ENCODE results near the gene MYL6. TPM values are rescaled to one million over a fixed set of nuclear protein-coding genes. Genes with fewer than 3 reads are reported as not detected.
A peak's percentile ranks its signal among the peaks of the same experiment; 100 is the strongest.
"Not testable (repeated sequence)": the region's sequence is repeated elsewhere in the genome, so short reads cannot be mapped to it uniquely, and the experiment has no call there.

Gene MYL6
- total RNA-seq, 5 donors from 2014 or later (not counting 1 experiment from before 2014, with no cell fraction given), result 506 to 663 (median 569) TPM

DNA sequence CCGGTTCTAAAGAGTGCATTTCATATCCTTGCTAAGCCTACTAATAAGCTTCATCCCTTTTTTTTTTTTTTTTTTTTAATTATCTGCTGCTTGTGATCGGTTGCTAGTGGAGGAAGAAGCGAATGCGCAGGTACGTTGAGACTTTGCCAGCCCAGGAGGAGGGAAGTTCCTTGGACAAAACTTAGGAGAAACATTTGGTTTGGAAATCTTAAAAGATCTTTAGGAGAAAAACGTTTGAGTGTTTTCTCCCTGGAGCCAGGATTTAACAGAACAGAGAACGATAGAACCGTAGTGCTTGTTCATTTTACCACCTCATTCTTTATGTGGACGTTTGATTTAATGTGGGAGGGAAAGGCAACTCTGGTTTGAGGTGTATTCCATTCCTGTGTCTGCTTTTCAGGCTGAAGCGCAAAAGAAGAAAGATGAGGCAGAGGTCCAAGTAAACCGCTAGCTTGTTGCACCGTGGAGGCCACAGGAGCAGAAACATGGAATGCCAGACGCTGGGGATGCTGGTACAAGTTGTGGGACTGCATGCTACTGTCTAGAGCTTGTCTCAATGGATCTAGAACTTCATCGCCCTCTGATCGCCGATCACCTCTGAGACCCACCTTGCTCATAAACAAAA lies 41.0 kb upstream of the MYL6 start:
- CTCF ChIA-PET, result interaction anchor here (0.6 to 4.4 kb wide), 12 partner anchors 10 to 332 kb away, joined by 3 to 65 read pairs (median 6); partner anchors contain the start of genes CNPY2 (in 1 of the 2), ESYT1 (in 1 of the 2), MYL6B (in 1 of the 2) and PA2G4 (in 1 of the 2)
- Histone ChIP-seq H3K36me3 (ENCODE audit: control insufficient read depth in 2 of 2, extremely low read depth in 1 of 2, insufficient read depth in 1 of 2, low read length in 1 of 2) (peaks cover 7 to 39% of the 10 kb centered on the region in 2 donors), H3K27ac (ENCODE audit: low read length) (peak overlapping the region; percentile 92), H3K4me3 (ENCODE audit: control insufficient read depth in 1 of 2, extremely low read depth in 1 of 2, low read length in 1 of 2) (peak overlapping the region; percentile 75 to 94), H3K4me1 (ENCODE audit: control insufficient read depth in 1 of 2, extremely low read depth in 1 of 2, insufficient read depth in 2 of 2, low read length in 2 of 2) (peaks cover 11 to 29% of the 10 kb centered on the region in 2 experiments)
- H3K27me3 Mint-ChIP-seq; H3K27me3 ChIP-seq (replicated peaks in 1 of 2; ENCODE audit: control insufficient read depth in 2 of 2, extremely low read depth in 1 of 2, insufficient read depth in 2 of 2, low read length in 1 of 2); H3K9me3 Mint-ChIP-seq; H3K9me3 ChIP-seq; DNase-seq; ATAC-seq (replicated peaks in 1 of 4): not testable (repeated sequence)
- Mint-ChIP-seq H3K4me3 (peak overlapping the region; percentile 94 to 99 (median 94)), H3K36me3 (peaks cover 29% of the 10 kb centered on the region), H3K27ac (peak overlapping the region; percentile 97 to 98), H3K4me1 (peaks cover 34 to 39% (median 35%) of the 10 kb centered on the region in 3 donors)
- WGBS (ENCODE audit: insufficient coverage), result 0% methylated on average over 4 of the region's 16 CpGs
- POLR2A ChIA-PET, result interaction anchor here (0.6 to 3.5 kb wide), 14 partner anchors 10 to 343 kb away, joined by 3 to 33 read pairs (median 5); partner anchors contain the start of genes ESYT1 (in 1 of the 2), MYL6 (in 1 of the 2), PA2G4 (in 1 of the 2) and RAB5B (in 1 of the 2)

DNA sequence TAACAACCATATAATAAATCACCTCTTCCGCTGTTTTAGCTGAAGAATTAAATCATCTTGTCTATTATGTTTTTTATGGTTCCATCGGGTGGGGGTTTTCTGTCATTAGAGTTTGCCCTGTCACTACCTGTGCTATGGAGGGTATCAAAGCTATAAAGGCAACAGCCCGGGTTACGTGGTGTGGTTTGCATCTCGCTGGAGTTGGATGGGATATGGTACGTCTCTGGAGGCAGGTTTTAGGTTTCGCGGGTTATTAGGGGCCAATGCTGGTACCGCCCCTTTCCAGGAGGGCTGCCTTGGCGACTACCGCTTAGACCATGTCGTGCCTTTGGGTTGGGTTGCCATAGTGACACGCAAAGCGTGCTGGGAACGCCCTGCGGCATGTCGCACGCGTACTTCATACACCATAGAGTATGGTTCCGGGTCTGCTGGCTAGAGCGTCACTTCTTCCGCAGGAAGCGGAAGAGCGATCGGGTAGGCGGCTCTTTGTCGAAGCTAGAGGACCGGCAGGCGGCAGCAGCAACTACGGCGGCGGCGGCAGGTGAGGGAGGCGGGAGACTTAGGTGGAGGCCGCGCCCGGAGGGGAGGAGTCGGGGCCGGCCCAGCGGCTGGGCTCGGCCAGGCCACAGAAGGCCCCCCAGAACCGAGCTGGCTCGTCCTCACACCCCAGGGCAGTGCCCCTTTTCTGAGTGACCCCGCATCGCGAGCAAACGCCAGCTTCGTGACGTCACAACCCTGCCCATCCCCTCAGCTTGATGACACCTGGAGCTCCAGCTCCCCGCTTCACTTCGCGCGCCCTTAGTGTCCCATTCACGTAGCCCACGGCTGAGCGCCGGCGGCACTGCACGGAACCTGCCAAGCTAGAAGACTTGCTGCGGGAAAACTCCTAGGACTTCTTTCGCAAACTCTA lies 40.1 kb upstream of the MYL6 start, which contains the start of gene ZC3H10:
TSS of gene ZC3H10 (plus strand) at position 489 of the 910 bp plus-strand sequence. CDS start 2,297 bp downstream, outside the sequence.
- Histone ChIP-seq H3K27ac (ENCODE audit: low read length) (peak within 1 kb of the TSS; percentile 92), H3K36me3 (ENCODE audit: control insufficient read depth in 2 of 2, extremely low read depth in 1 of 2, insufficient read depth in 1 of 2, low read length in 1 of 2) (peaks cover 7 to 31% of the 10 kb centered on the region in 2 donors), H3K27me3 (replicated peaks in 1 of 2; ENCODE audit: control insufficient read depth in 2 of 2, extremely low read depth in 1 of 2, insufficient read depth in 2 of 2, low read length in 1 of 2) (no peaks in the 10 kb centered on the region), H3K9me3 (no peaks in the 10 kb centered on the region), H3K4me1 (ENCODE audit: control insufficient read depth in 1 of 2, extremely low read depth in 1 of 2, insufficient read depth in 2 of 2, low read length in 2 of 2) (peaks cover 11 to 29% of the 10 kb centered on the region in 2 experiments), H3K4me3 (ENCODE audit: control insufficient read depth in 1 of 2, extremely low read depth in 1 of 2, low read length in 1 of 2) (peak within 1 kb of the TSS; percentile 79 to 94)
- Mint-ChIP-seq H3K27ac (peak within 1 kb of the TSS; percentile 97 to 98), H3K4me3 (peak within 1 kb of the TSS; percentile 94 to 99 (median 94)), H3K36me3 (peaks cover 30% of the 10 kb centered on the region), H3K4me1 (peaks cover 34 to 39% (median 37%) of the 10 kb centered on the region in 3 donors), H3K9me3 (no peaks in the 10 kb centered on the region), H3K27me3 (no peaks in the 10 kb centered on the region)
- peak; percentile 76 to 79 (median 76) for ATAC-seq (replicated peaks in 1 of 4)
- ChIA-PET POLR2A (interaction anchor here (0.5 to 3.5 kb wide), 13 partner anchors 10 to 220 kb away, joined by 3 to 33 read pairs (median 6); partner anchors contain the start of genes ESYT1 (in 2 of the 2), IL23A (in 1 of the 2), RAB5B (in 1 of the 2) and RNF41 (in 1 of the 2)), CTCF (interaction anchor here (0.6 to 4.4 kb wide), 25 partner anchors 8 to 459 kb away, joined by 3 to 65 read pairs (median 4); partner anchors contain the start of genes SMARCC2 (in 2 of the 2), CNPY2 (in 1 of the 2), ESYT1 (in 1 of the 2) and MYL6B (in 1 of the 2))
- 1% methylated on average over 56 of the region's 61 CpGs for WGBS (ENCODE audit: insufficient coverage)
- DNase-seq, result peak; percentile 87 to 99 (median 96)

DNA sequence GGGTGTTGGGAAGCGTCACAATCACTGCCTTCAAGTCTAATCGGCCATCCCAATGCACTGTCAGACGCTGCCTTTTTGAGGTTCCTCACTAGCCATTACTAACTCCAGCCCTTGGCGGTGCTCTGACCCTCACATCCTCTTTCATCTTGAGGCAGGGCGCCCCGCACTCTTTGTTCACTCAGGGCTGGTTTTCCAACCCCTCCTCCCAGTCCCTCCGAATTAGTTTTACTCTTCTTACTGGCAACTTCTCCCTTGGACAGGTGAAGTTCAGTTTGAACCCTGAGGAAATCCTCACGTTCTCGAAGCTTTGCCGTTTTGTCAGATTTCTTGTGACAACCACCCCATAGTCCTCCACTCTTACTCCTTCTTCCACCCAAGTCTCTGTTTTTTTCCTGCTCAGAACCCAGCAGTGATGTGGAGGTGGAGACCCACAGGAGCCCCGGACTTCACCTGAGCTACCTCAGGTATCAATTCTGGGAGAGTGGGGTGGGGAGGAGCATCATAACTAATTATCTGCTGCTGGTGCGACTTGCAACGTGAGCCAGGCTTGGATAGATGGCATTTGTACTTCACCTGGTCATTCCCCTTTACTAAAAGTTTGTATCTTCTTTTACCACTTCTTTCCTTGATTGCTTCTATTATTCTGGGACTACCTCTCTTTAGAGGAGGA lies 39.3 kb upstream of the MYL6 start:
- Mint-ChIP-seq H3K27me3 (no peaks in the 10 kb centered on the region), H3K4me3 (peak overlapping the region; percentile 94 to 99 (median 94)), H3K9me3 (no peaks in the 10 kb centered on the region), H3K4me1 (peaks cover 37 to 43% (median 40%) of the 10 kb centered on the region in 3 donors), H3K27ac (peak overlapping the region; percentile 94 to 97), H3K36me3 (peaks cover 24% of the 10 kb centered on the region)
- Histone ChIP-seq H3K9me3 (no peaks in the 10 kb centered on the region), H3K4me3 (ENCODE audit: control insufficient read depth in 1 of 2, extremely low read depth in 1 of 2, low read length in 1 of 2) (peak overlapping the region; percentile 77 to 79), H3K4me1 (ENCODE audit: control insufficient read depth in 1 of 2, extremely low read depth in 1 of 2, insufficient read depth in 2 of 2, low read length in 2 of 2) (peaks cover 11 to 29% of the 10 kb centered on the region in 2 experiments), H3K27me3 (replicated peaks in 1 of 2; ENCODE audit: control insufficient read depth in 2 of 2, extremely low read depth in 1 of 2, insufficient read depth in 2 of 2, low read length in 1 of 2) (no peaks in the 10 kb centered on the region), H3K27ac (ENCODE audit: low read length) (peak overlapping the region; percentile 86), H3K36me3 (ENCODE audit: control insufficient read depth in 2 of 2, extremely low read depth in 1 of 2, insufficient read depth in 1 of 2, low read length in 1 of 2) (peaks cover 7 to 23% of the 10 kb centered on the region in 2 donors)
- DNase-seq, result no peak
- no peak for ATAC-seq (replicated peaks in 1 of 4)
- ChIA-PET CTCF (interaction anchor here (0.6 to 4.4 kb wide), 23 partner anchors 8 to 458 kb away, joined by 3 to 65 read pairs (median 4); partner anchors contain the start of genes SMARCC2 (in 2 of the 2), ANKRD52 (in 1 of the 2), CNPY2 (in 1 of the 2) and ESYT1 (in 1 of the 2)), POLR2A (interaction anchor here (0.6 to 3.5 kb wide), 9 partner anchors 9 to 220 kb away, joined by 3 to 33 read pairs (median 7); partner anchors contain the start of genes ESYT1 (in 2 of the 2), CNPY2 (in 1 of the 2), IL23A (in 1 of the 2) and RNF41 (in 1 of the 2))
- WGBS (ENCODE audit: insufficient coverage), result 8% methylated on average over 8 of the region's 13 CpGs

DNA sequence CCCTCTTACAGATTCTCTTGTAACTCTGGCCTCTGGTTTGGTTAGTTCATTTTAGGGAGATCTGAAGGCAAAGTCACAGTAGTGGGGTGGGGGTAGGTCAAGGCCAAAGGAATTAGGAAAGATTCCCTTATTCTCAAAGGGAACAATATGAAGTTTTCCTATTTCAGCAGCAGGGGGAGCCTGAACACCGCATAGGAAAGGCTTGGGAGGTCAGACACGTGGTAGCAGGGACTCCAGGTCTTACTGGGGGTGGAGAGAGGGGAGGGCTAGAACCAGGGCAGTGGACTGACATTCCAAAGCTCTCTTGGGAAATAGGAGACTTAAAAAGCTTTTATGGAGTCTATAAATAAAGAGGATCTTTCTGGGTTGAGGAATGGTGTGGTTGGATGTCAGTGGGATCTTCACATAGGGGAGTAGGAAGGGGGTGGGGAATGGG lies 38.8 kb upstream of the MYL6 start:
- H3K4me3 Mint-ChIP-seq, result peak overlapping the region; percentile 94 to 99 (median 94)
- no peaks in the 10 kb centered on the region for H3K9me3 Mint-ChIP-seq
- POLR2A ChIA-PET, result interaction anchor here (0.6 to 3.5 kb wide), 3 partner anchors 8 to 212 kb away, joined by 3 to 33 read pairs (median 3); partner anchors contain the start of genes CNPY2 (in 1 of the 2) and ESYT1 (in 1 of the 2)
- Histone ChIP-seq H3K27ac (ENCODE audit: low read length) (peak overlapping the region; percentile 86), H3K4me1 (ENCODE audit: control insufficient read depth in 1 of 2, extremely low read depth in 1 of 2, insufficient read depth in 2 of 2, low read length in 2 of 2) (peaks cover 11 to 29% of the 10 kb centered on the region in 2 experiments), H3K27me3 (replicated peaks in 1 of 2; ENCODE audit: control insufficient read depth in 2 of 2, extremely low read depth in 1 of 2, insufficient read depth in 2 of 2, low read length in 1 of 2) (no peaks in the 10 kb centered on the region), H3K36me3 (ENCODE audit: control insufficient read depth in 2 of 2, extremely low read depth in 1 of 2, insufficient read depth in 1 of 2, low read length in 1 of 2) (peaks cover 7 to 23% of the 10 kb centered on the region in 2 donors), H3K4me3 (ENCODE audit: control insufficient read depth in 1 of 2, extremely low read depth in 1 of 2, low read length in 1 of 2) (no peak overlapping the region), H3K9me3 (no peaks in the 10 kb centered on the region)
- H3K27me3 Mint-ChIP-seq, result no peaks in the 10 kb centered on the region
- H3K36me3 Mint-ChIP-seq, result peaks cover 22% of the 10 kb centered on the region
- peak in 30 of 35 experiments; percentile 26 to 81 (median 44) for DNase-seq
- peak overlapping the region; percentile 94 to 97 for H3K27ac Mint-ChIP-seq
- ATAC-seq (replicated peaks in 1 of 4), result no peak
- peaks cover 42 to 47% (median 46%) of the 10 kb centered on the region in 3 donors for H3K4me1 Mint-ChIP-seq
- 0% methylated on average over 2 of the region's 2 CpGs for WGBS (ENCODE audit: insufficient coverage)
- CTCF ChIA-PET, result interaction anchor here (0.5 to 4.4 kb wide), 16 partner anchors 8 to 345 kb away, joined by 3 to 65 read pairs (median 5); partner anchors contain the start of genes SMARCC2 (in 2 of the 2), ANKRD52 (in 1 of the 2), ESYT1 (in 1 of the 2) and PA2G4 (in 1 of the 2)

DNA sequence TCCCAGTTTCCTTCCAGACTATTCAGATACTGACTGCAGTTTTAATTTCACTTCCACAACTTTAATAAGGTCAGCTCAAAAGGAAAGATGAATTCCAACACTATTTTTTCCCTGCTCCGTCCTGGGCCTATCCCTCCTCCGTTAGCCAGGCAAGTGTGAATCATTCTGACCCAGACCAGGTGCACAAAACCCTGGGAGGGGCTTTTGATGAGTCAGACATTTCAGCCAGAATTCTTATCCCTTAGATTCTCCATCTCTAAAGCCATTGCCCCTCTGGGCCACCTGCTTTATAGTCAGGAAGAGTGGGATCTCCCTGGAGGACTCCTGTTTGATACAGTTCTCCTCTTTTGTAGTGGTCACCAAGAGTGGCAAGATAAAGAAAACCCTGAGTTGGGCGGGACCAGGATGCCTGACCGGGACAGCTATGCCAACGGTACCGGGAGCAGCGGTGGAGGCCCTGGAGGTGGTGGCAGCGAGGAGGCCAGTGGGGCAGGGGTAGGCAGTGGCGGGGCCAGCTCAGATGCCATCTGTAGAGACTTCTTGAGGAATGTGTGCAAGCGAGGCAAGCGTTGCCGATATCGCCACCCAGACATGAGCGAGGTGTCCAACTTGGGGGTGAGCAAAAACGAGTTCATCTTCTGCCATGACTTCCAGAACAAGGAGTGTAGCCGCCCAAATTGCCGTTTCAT lies 37.9 kb upstream of the MYL6 start:
- Mint-ChIP-seq H3K27ac (no peak overlapping the region), H3K36me3 (peaks cover 22% of the 10 kb centered on the region), H3K9me3 (no peaks in the 10 kb centered on the region), H3K27me3 (no peaks in the 10 kb centered on the region), H3K4me1 (peaks cover 44 to 50% (median 47%) of the 10 kb centered on the region in 3 donors), H3K4me3 (no peak overlapping the region)
- no peak overlapping the region for H3K4me3 ChIP-seq (ENCODE audit: control insufficient read depth in 1 of 2, extremely low read depth in 1 of 2, low read length in 1 of 2)
- H3K27ac ChIP-seq (ENCODE audit: low read length), result no peak overlapping the region
- 99% methylated on average over 14 of the region's 17 CpGs for WGBS (ENCODE audit: insufficient coverage)
- peaks cover 12 to 31% of the 10 kb centered on the region in 2 experiments for H3K4me1 ChIP-seq (ENCODE audit: control insufficient read depth in 1 of 2, extremely low read depth in 1 of 2, insufficient read depth in 2 of 2, low read length in 2 of 2)
- ATAC-seq (replicated peaks in 1 of 4) (no peak), DNase-seq (no peak)
- ChIA-PET POLR2A (interaction anchor here in 1 of 2 donors (3.5 kb wide), 1 partner anchor 7 kb away, joined by 33 read pairs; the partner anchor contains the start of gene ESYT1), CTCF (interaction anchor here (0.5 to 4.4 kb wide), 11 partner anchors 7 to 240 kb away, joined by 3 to 65 read pairs (median 3); partner anchors contain the start of genes SMARCC2 (in 2 of the 2), ANKRD52 (in 1 of the 2), ESYT1 (in 1 of the 2) and RNF41 (in 1 of the 2))
- H3K9me3 ChIP-seq, result no peaks in the 10 kb centered on the region
- no peaks in the 10 kb centered on the region for H3K27me3 ChIP-seq (replicated peaks in 1 of 2; ENCODE audit: control insufficient read depth in 2 of 2, extremely low read depth in 1 of 2, insufficient read depth in 2 of 2, low read length in 1 of 2)
- H3K36me3 ChIP-seq (ENCODE audit: control insufficient read depth in 2 of 2, extremely low read depth in 1 of 2, insufficient read depth in 1 of 2, low read length in 1 of 2), result peaks cover 7 to 23% of the 10 kb centered on the region in 2 donors
